A549 (cell line): ENCODE measurements around the gene CCR5AS.

Source experiments
- ATAC-seq, 2 experiments: fragments of 200-7000 bp in 1 of 2; fragments of >200 bp in 1 of 2; cut with Nextera tagmentation in 1 of 2; cut with Tn5 transposase in 1 of 2; 3 replicates each; pipeline versions ENCODE4 v1.8.0 to v1.9.1; 2018 to 2020; ENCODE audit warnings: mild to moderate bottlenecking in 1 of 2, moderate library complexity in 1 of 2
- CTCF ChIA-PET: fragments of 300-600 bp; sonication (Branson Sonifier 250); formaldehyde crosslinking; extraction: SDS; loops from one replicate; lab custom pipeline; 2021; ENCODE audit warnings: antibody characterized with exemption, inconsistent platforms; lab: Yijun Ruan, JAX
- POLR2A ChIA-PET: fragments of 350-600 bp; formaldehyde crosslinking; extraction: SDS; loops from one replicate; lab custom pipeline; 2021; ENCODE audit warnings: antibody characterized with exemption, inconsistent platforms; lab: Yijun Ruan, JAX
- DNase-seq, 2 experiments: peaks; one replicate each; pipeline versions ENCODE4 v3.0.0 to v3.0.0-alpha.2; 2011 to 2016; ENCODE audit warnings: low read depth in 1 of 2, low spot score in 1 of 2
- FAIRE-seq: peaks from 2 replicates; lab custom pipeline; 2011; peaks lifted over from hg19 to GRCh38; lab: Jason Lieb, UNC
- H3K27ac ChIP-seq, 2 experiments: fragments of >200 bp; sonication (Bioruptor Twin); formaldehyde crosslinking; 3 replicates each; pipeline ENCODE4 v1.5.1; 2016 to 2017
- H3K4me1 ChIP-seq: fragments of >200 bp; sonication (Bioruptor Twin); formaldehyde crosslinking; 3 replicates; pipeline ENCODE4 v1.6.1; 2016
- H3K4me2 ChIP-seq: fragments of >200 bp; sonication (Bioruptor Twin); formaldehyde crosslinking; 3 replicates; pipeline ENCODE4 v1.6.1; 2016
- H3K4me3 ChIP-seq: fragments of >200 bp; sonication (Bioruptor Twin); formaldehyde crosslinking; 3 replicates; pipeline ENCODE4 v1.5.1; 2016
- H3K9me3 ChIP-seq: fragments of >200 bp; sonication (Bioruptor Twin); formaldehyde crosslinking; 3 replicates; pipeline ENCODE4 v1.6.1; 2016
- E2F6 ChIP-seq: IDR thresholded peaks from 2 replicates; pipeline ENCODE4 v1.6.1; 2012; ENCODE audit warnings: low read depth, borderline replicate concordance
- EHF ChIP-seq: fragments of 250-450 bp; sonication (Bioruptor Pico); IDR thresholded peaks from 2 replicates; pipeline ENCODE4 v1.5.0; 2020; ENCODE audit warnings: mild to moderate bottlenecking
- EHMT2 ChIP-seq: fragments of 200-600 bp; sonication (generic); IDR thresholded peaks from 2 replicates; pipeline ENCODE4 v1.6.1; 2016; ENCODE audit warnings: antibody characterized with exemption, low read depth, mild to moderate bottlenecking, moderate library complexity
- EP300 ChIP-seq, 2 experiments: fragments of >200 bp; sonication (Bioruptor Twin); formaldehyde crosslinking; IDR thresholded peaks; 2 replicates in 1 of 2; 3 replicates in 1 of 2; pipeline ENCODE4 v1.6.1; 2016 to 2017
- ESRRA ChIP-seq: fragments of 150-350 bp; IDR thresholded peaks from 2 replicates; pipeline ENCODE4 v1.6.1; 2014; ENCODE audit warnings: mild to moderate bottlenecking, low read length, borderline replicate concordance
- FOSB ChIP-seq: fragments of 250-450 bp; sonication (Bioruptor Pico); IDR thresholded peaks from 2 replicates; pipeline ENCODE4 v1.5.0; 2020; ENCODE audit warnings: mild to moderate bottlenecking, moderate library complexity
- FOXS1 ChIP-seq: fragments of 250-450 bp; sonication (Bioruptor Pico); IDR thresholded peaks from 2 replicates; pipeline ENCODE4 v1.5.0; 2020; ENCODE audit warnings: mild to moderate bottlenecking, moderate library complexity
- HES2 ChIP-seq: fragments of >200 bp; sonication (Bioruptor Twin); formaldehyde crosslinking; IDR thresholded peaks from 2 replicates; pipeline ENCODE4 v1.6.1; 2016
- HEYL ChIP-seq: fragments of 250-450 bp; sonication (Bioruptor Pico); IDR thresholded peaks from 2 replicates; pipeline ENCODE4 v1.8.0; 2021; ENCODE audit warnings: mild to moderate bottlenecking, moderate library complexity
- JUNB ChIP-seq: fragments of >200 bp; sonication (Bioruptor Twin); formaldehyde crosslinking; IDR thresholded peaks from 2 replicates; pipeline ENCODE4 v1.6.1; 2016
- KDM1A ChIP-seq: fragments of 200-600 bp; sonication (generic); IDR thresholded peaks from 2 replicates; pipeline ENCODE4 v1.6.1; 2016; ENCODE audit warnings: low read depth, mild to moderate bottlenecking
- MAFK ChIP-seq: fragments of 450-650 bp; IDR thresholded peaks from 2 replicates; pipeline ENCODE4 v1.6.1; 2014; ENCODE audit not compliant: partially characterized antibody
- NFE2L2 ChIP-seq: fragments of 150-350 bp; conservative IDR thresholded peaks from 2 replicates; pipeline ENCODE4 v1.6.1; 2014; ENCODE audit warnings: low read length
- PHF8 ChIP-seq: fragments of 200-600 bp; sonication (generic); IDR thresholded peaks from 2 replicates; pipeline ENCODE4 v1.6.1; 2016; ENCODE audit warnings: low read depth, mild to moderate bottlenecking, antibody characterized with exemption, moderate library complexity, borderline replicate concordance
- RCOR1 ChIP-seq: fragments of 150-350 bp; IDR thresholded peaks from 2 replicates; pipeline ENCODE4 v1.6.1; 2014; ENCODE audit warnings: antibody characterized with exemption, low read length, low read depth
- SREBF2 ChIP-seq: fragments of 450-650 bp; IDR thresholded peaks from 2 replicates; pipeline ENCODE4 v1.6.1; 2014; ENCODE audit warnings: mild to moderate bottlenecking, moderate library complexity
- TFCP2L1 ChIP-seq: fragments of 250-450 bp; sonication (Bioruptor Pico); IDR thresholded peaks from 2 replicates; pipeline ENCODE4 v1.5.0; 2021; ENCODE audit warnings: mild to moderate bottlenecking
- ZFP36 ChIP-seq: fragments of 450-650 bp; IDR thresholded peaks from 2 replicates; pipeline ENCODE4 v1.6.1; 2014; ENCODE audit warnings: borderline replicate concordance; ENCODE audit not compliant: partially characterized antibody
- WGBS: methylation state at CpG from one replicate; pipeline ENCODE4 v1.1.6; 2017; ENCODE audit errors: missing lambda C conversion rate; 5-methylcytosine and 5-hydroxymethylcytosine counted together
- TF ChIP-seq, protein P1 (sequence below): fragments of >200 bp; sonication (Bioruptor Twin); formaldehyde crosslinking; IDR thresholded peaks from 3 replicates; pipeline ENCODE4 v1.6.1; 2016
- TF ChIP-seq, protein P2 (sequence below): fragments of 150-350 bp; IDR thresholded peaks from 2 replicates; pipeline ENCODE4 v1.6.1; 2014; ENCODE audit warnings: low read depth, mild to moderate bottlenecking, low read length
- TF ChIP-seq, protein P3 (sequence below): fragments of >200 bp; sonication (Bioruptor Twin); formaldehyde crosslinking; IDR thresholded peaks from 3 replicates; pipeline ENCODE4 v1.5.1; 2016
- TF ChIP-seq, protein P4 (sequence below): fragments of 250-450 bp; sonication (Bioruptor Pico); IDR thresholded peaks from 2 replicates; pipeline ENCODE4 v1.5.0; 2020; ENCODE audit warnings: low read depth, mild to moderate bottlenecking, moderate library complexity

CCR5AS gene

GRCh38 chr3:46344476-46344875 is 62.4 kb downstream of the CCR5AS start:
- ChIA-PET CTCF (no interaction called here), POLR2A (no interaction called here)
- Histone ChIP-seq H3K4me1 (no peaks in the 10 kb centered on the region), H3K9me3 (no peaks in the 10 kb centered on the region), H3K4me3 (no peak overlapping the region), H3K27ac (no peak overlapping the region), H3K4me2 (no peak overlapping the region)
- ATAC-seq (no peak), DNase-seq (no peak), FAIRE-seq (no peak)
- WGBS, result 6% methylated on average over 4 of the region's 4 CpGs
- TF ChIP-seq JUNB (no peak), FOXS1 (CRISPR knock-in tag) (no peak), HEYL (CRISPR knock-in tag) (no peak), MAFK (no peak)

DNA sequence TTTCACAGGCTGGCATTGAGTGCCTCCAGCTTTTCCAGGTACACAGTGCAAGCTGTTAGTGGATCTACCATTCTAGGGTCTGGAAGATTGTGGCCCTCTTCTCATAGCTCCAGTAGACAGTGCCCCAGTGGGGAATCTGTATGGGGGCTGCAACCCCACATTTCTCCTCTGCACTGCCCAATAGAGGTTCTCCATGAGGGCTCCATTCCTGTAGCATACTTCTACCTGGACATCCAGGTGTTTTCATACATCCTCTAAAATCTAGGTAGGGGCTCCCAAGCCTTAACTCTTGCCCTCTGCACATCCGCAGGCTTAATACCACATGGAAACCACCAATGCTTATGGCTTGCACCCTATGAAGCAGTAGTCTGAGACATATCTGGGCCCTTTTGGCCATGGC is 68.0 kb downstream of the CCR5AS start:
- FAIRE-seq (no peak), DNase-seq (no peak), ATAC-seq (no peak)
- 100% methylated on average over 1 of the region's 1 CpG for WGBS
- POLR2A ChIA-PET, result no interaction called here
- Histone ChIP-seq H3K9me3 (no peaks in the 10 kb centered on the region), H3K4me2 (no peak overlapping the region), H3K4me1 (no peaks in the 10 kb centered on the region), H3K27ac (no peak overlapping the region), H3K4me3 (no peak overlapping the region)
- TF ChIP-seq, protein P1, sequence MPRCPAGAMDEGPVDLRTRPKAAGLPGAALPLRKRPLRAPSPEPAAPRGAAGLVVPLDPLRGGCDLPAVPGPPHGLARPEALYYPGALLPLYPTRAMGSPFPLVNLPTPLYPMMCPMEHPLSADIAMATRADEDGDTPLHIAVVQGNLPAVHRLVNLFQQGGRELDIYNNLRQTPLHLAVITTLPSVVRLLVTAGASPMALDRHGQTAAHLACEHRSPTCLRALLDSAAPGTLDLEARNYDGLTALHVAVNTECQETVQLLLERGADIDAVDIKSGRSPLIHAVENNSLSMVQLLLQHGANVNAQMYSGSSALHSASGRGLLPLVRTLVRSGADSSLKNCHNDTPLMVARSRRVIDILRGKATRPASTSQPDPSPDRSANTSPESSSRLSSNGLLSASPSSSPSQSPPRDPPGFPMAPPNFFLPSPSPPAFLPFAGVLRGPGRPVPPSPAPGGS, result no peak
- no peak for TF ChIP-seq FOSB (CRISPR knock-in tag)
- TF ChIP-seq EHF (CRISPR knock-in tag), result no peak
- no peak for TF ChIP-seq PHF8
- TF ChIP-seq EHMT2, result no peak
- TF ChIP-seq ZFP36, result no peak
- no peak for TF ChIP-seq NFE2L2
- TF ChIP-seq, protein P2, sequence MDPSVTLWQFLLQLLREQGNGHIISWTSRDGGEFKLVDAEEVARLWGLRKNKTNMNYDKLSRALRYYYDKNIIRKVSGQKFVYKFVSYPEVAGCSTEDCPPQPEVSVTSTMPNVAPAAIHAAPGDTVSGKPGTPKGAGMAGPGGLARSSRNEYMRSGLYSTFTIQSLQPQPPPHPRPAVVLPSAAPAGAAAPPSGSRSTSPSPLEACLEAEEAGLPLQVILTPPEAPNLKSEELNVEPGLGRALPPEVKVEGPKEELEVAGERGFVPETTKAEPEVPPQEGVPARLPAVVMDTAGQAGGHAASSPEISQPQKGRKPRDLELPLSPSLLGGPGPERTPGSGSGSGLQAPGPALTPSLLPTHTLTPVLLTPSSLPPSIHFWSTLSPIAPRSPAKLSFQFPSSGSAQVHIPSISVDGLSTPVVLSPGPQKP, result no peak
- TF ChIP-seq TFCP2L1 (CRISPR knock-in tag), result no peak
- no peak for TF ChIP-seq ESRRA
- no peak for TF ChIP-seq MAFK
- TF ChIP-seq HES2, result no peak
- no peak for TF ChIP-seq KDM1A
- TF ChIP-seq SREBF2, result no peak
- TF ChIP-seq RCOR1, result no peak
- TF ChIP-seq, protein P3, sequence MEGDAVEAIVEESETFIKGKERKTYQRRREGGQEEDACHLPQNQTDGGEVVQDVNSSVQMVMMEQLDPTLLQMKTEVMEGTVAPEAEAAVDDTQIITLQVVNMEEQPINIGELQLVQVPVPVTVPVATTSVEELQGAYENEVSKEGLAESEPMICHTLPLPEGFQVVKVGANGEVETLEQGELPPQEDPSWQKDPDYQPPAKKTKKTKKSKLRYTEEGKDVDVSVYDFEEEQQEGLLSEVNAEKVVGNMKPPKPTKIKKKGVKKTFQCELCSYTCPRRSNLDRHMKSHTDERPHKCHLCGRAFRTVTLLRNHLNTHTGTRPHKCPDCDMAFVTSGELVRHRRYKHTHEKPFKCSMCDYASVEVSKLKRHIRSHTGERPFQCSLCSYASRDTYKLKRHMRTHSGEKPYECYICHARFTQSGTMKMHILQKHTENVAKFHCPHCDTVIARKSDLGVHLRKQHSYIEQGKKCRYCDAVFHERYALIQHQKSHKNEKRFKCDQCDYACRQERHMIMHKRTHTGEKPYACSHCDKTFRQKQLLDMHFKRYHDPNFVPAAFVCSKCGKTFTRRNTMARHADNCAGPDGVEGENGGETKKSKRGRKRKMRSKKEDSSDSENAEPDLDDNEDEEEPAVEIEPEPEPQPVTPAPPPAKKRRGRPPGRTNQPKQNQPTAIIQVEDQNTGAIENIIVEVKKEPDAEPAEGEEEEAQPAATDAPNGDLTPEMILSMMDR, result no peak
- TF ChIP-seq, protein P4, sequence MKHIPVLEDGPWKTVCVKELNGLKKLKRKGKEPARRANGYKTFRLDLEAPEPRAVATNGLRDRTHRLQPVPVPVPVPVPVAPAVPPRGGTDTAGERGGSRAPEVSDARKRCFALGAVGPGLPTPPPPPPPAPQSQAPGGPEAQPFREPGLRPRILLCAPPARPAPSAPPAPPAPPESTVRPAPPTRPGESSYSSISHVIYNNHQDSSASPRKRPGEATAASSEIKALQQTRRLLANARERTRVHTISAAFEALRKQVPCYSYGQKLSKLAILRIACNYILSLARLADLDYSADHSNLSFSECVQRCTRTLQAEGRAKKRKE, result no peak
- TF ChIP-seq EP300 (IDR thresholded peaks at IDR 0.05), result no peak
- no peak for TF ChIP-seq E2F6
- CTCF ChIA-PET, result no interaction called here
